GM12878 (cell line): ENCODE results near the gene SLC30A7. TPM values are rescaled to one million over a fixed set of nuclear protein-coding genes. Genes with fewer than 3 reads are reported as not detected.

ENCODE experiments used
- ATAC-seq: fragments of 200-7000 bp; cut with Tn5 transposase; 3 replicates; pipeline ENCODE4 v1.9.1; 2020; ENCODE audit warnings: mild to moderate bottlenecking, moderate library complexity
- BruUV-seq: library from RNA; stranded (reverse); fragments of 400-500 nt; replicated peaks from 2 replicates; lab custom pipeline; 2021; lab: Mats Ljungman, UMichigan
- CTCF ChIA-PET: fragments of 300-600 bp; sonication (Branson Sonifier 250); formaldehyde crosslinking; extraction: SDS; loops from one replicate; lab custom pipeline; 2021; ENCODE audit warnings: inconsistent platforms; lab: Yijun Ruan, JAX
- POLR2A ChIA-PET: fragments of 350-600 bp; formaldehyde crosslinking; extraction: SDS; loops from one replicate; lab custom pipeline; 2021; ENCODE audit warnings: inconsistent platforms; lab: Charles Lee
- RAD21 ChIA-PET: fragments of 300-600 bp; sonication (Branson Sonifier 250); formaldehyde crosslinking; loops from one replicate; lab custom pipeline; 2023; ENCODE audit warnings: antibody characterized with exemption; ENCODE audit not compliant: unreplicated experiment; lab: Charles Lee
- SMC1A ChIA-PET: fragments of 300-600 bp; sonication (Branson Sonifier 250); formaldehyde crosslinking; loops from one replicate; lab custom pipeline; 2023; ENCODE audit not compliant: unreplicated experiment, uncharacterized antibody; lab: Charles Lee
- DNase-seq: peaks from one replicate; pipeline ENCODE4 v3.0.0-alpha.2; 2011; ENCODE audit warnings: low read depth, low spot score
- FAIRE-seq: peaks from 3 replicates; lab custom pipeline; 2011; peaks lifted over from hg19 to GRCh38; lab: Jason Lieb, UNC
- H2AFZ ChIP-seq: 2 replicates; pipeline ENCODE4 v1.6.0; 2011; ENCODE audit warnings: low read depth, low read length, control low read depth; ENCODE audit not compliant: control insufficient read depth
- H3K27ac ChIP-seq: 2 replicates; pipeline ENCODE4 v1.5.1; 2011; ENCODE audit warnings: control low read depth; ENCODE audit not compliant: control insufficient read depth, insufficient read depth
- H3K27me3 ChIP-seq, 2 experiments: replicated peaks in 1 of 2; 2 replicates each; pipeline versions ENCODE4 v1.6.0 to v1.6.1; 2011; ENCODE audit warnings: low read length in 1 of 2; ENCODE audit not compliant: control insufficient read depth in 2 of 2, insufficient read depth in 2 of 2
- H3K36me3 ChIP-seq, 2 experiments: 2 replicates each; pipeline ENCODE4 v1.5.1; 2011; ENCODE audit warnings: low read length in 1 of 2; ENCODE audit not compliant: control insufficient read depth in 2 of 2, insufficient read depth in 2 of 2
- H3K4me1 ChIP-seq: 2 replicates; pipeline ENCODE4 v1.6.1; 2011; ENCODE audit warnings: mild to moderate bottlenecking, low read length, moderate library complexity, mixed read lengths; ENCODE audit not compliant: control insufficient read depth, insufficient read depth
- H3K4me2 ChIP-seq: 2 replicates; pipeline ENCODE4 v1.6.0; 2011; ENCODE audit warnings: control low read depth; ENCODE audit not compliant: control insufficient read depth, insufficient read depth
- H3K4me3 ChIP-seq: fragments of 200-600 bp; sonication (generic); 2 replicates; pipeline ENCODE4 v1.5.1; 2016
- H3K79me2 ChIP-seq: 2 replicates; pipeline ENCODE4 v1.6.0; 2011; ENCODE audit warnings: low read length; ENCODE audit not compliant: control insufficient read depth, insufficient read depth
- H3K9ac ChIP-seq: 2 replicates; pipeline ENCODE4 v1.8.0; 2011; ENCODE audit warnings: low read length, control low read depth, mixed read lengths; ENCODE audit not compliant: control insufficient read depth, insufficient read depth
- H3K9me3 ChIP-seq: replicated peaks from 3 replicates; pipeline ENCODE4 v1.5.1; 2011; ENCODE audit warnings: mild to moderate bottlenecking, low read length; ENCODE audit not compliant: control insufficient read depth, insufficient read depth
- H4K20me1 ChIP-seq: 2 replicates; pipeline ENCODE4 v1.6.0; 2011; ENCODE audit not compliant: control insufficient read depth, insufficient read depth
- SMAD5 ChIP-seq: IDR thresholded peaks from 2 replicates; pipeline ENCODE4 v1.6.1; 2016; ENCODE audit warnings: antibody characterized with exemption, low read depth
- WGBS: methylation state at CpG from one replicate; pipeline ENCODE4 v1.1.6; 2016; ENCODE audit warnings: low lambda C conversion rate; ENCODE audit not compliant: insufficient replicate concordance, insufficient coverage; ENCODE audit errors: missing lambda C conversion rate; 5-methylcytosine and 5-hydroxymethylcytosine counted together
- in situ Hi-C: fragments of 300-500 bp; cut with MboI; formaldehyde crosslinking; loops from 9 replicates; pipeline ENCODE4 v1.14.3; 2018; ENCODE audit warnings: mixed read lengths
- intact Hi-C: fragments of 100-400 bp; cut with micrococcal nuclease; formaldehyde crosslinking; loops from one replicate; pipeline ENCODE4 v1.14.2; 2022; ENCODE audit not compliant: unreplicated experiment
- polyA plus RNA-seq, 11 experiments: library from polyadenylated mRNA; depleted of rRNA in 4 of 11; unstranded in 6 of 11; stranded (reverse) in 5 of 11; fragments of >200 nt; fragmentation: Nextera tagmentation in 4 of 11; fragmentation: Illumina TruSeq in 1 of 11; extraction: Ambion mirVana in 4 of 11; extraction: Trizol in 1 of 11; gene quantifications; 1 replicate in 1 of 11; 2 replicates in 10 of 11; pipeline versions ENCODE4 v1.2.1 to v1.2.3, GENCODE V29; 2011 to 2016; ENCODE audit warnings: inconsistent platforms in 2 of 11, missing spikeins in 2 of 11, low read depth in 1 of 11
- total RNA-seq, 4 experiments: library from RNA; depleted of rRNA in 3 of 4; stranded (reverse); fragments of >200 nt in 3 of 4; fragmentation: Illumina TruSeq in 1 of 4; extraction: Trizol in 1 of 4; gene quantifications; 2 replicates each; pipeline versions ENCODE4 v1.2.1 to v1.2.3, GENCODE V29; 2013 to 2021
- TF ChIP-seq, protein P1 (sequence below): IDR thresholded peaks from 2 replicates; pipeline ENCODE4 v1.6.1; 2011; ENCODE audit warnings: low read depth, low read length, improper control_type of control experiment, borderline replicate concordance
- TF ChIP-seq, protein P2 (sequence below): fragments of 150-350 bp; IDR thresholded peaks from 2 replicates; pipeline ENCODE4 v1.6.1; 2014; ENCODE audit warnings: mild to moderate bottlenecking, low read depth, low read length

SLC30A7 gene
- total and polyA plus RNA-seq, 10 of the 15 experiments (the other 5 are each of a cell fraction or from before 2014, with no cell fraction given), result 4.4 to 23.3 (median 16.9) TPM

- Histone ChIP-seq H3K9ac (no peak overlapping the region), H3K4me3 (no peak overlapping the region), H4K20me1 (no peaks in the 10 kb centered on the region), H3K79me2 (no peaks in the 10 kb centered on the region), H3K27me3 (peaks cover 0 to 5% of the 10 kb centered on the region in 2 experiments; a peak in 1 of 4 replicates), H3K36me3 (no peaks in the 10 kb centered on the region), H3K4me2 (no peak overlapping the region), H2AFZ (no peak overlapping the region), H3K4me1 (no peaks in the 10 kb centered on the region), H3K9me3 (no peaks in the 10 kb centered on the region), H3K27ac (no peak overlapping the region)
- ATAC-seq (no peak), FAIRE-seq (no peak), DNase-seq (no peak)
- intact Hi-C loops (no loop called here), in situ Hi-C loops (loop anchor here (10.0 to 25.0 kb wide), 2 partner anchors 587 to 1674 kb away; no protein-coding TSS in a partner anchor)
- SMC1A ChIA-PET, result interaction anchor here (0.6 kb wide), 1 partner anchor 255 kb away, joined by 3 read pairs; no protein-coding TSS in a partner anchor
- WGBS, result 81% methylated on average over 1 of the region's 1 CpG
- POLR2A ChIA-PET, result no interaction called here
- RAD21 ChIA-PET, result no interaction called here
- CTCF ChIA-PET, result no interaction called here
- TF ChIP-seq, protein P1, sequence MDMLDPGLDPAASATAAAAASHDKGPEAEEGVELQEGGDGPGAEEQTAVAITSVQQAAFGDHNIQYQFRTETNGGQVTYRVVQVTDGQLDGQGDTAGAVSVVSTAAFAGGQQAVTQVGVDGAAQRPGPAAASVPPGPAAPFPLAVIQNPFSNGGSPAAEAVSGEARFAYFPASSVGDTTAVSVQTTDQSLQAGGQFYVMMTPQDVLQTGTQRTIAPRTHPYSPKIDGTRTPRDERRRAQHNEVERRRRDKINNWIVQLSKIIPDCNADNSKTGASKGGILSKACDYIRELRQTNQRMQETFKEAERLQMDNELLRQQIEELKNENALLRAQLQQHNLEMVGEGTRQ, result no peak
- TF ChIP-seq, protein P2, sequence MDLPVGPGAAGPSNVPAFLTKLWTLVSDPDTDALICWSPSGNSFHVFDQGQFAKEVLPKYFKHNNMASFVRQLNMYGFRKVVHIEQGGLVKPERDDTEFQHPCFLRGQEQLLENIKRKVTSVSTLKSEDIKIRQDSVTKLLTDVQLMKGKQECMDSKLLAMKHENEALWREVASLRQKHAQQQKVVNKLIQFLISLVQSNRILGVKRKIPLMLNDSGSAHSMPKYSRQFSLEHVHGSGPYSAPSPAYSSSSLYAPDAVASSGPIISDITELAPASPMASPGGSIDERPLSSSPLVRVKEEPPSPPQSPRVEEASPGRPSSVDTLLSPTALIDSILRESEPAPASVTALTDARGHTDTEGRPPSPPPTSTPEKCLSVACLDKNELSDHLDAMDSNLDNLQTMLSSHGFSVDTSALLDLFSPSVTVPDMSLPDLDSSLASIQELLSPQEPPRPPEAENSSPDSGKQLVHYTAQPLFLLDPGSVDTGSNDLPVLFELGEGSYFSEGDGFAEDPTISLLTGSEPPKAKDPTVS, result no peak
- TF ChIP-seq SMAD5, result no peak
- no TSS peak for BruUV-seq
Measured at GRCh38 chr1:100861379-100861778, 34.5 kb upstream of the SLC30A7 start.
